PC-3 (cell line): ENCODE measurements around the gene DSP. TPM values are rescaled to one million over a fixed set of nuclear protein-coding genes. Genes with fewer than 3 reads are reported as not detected.

Experiments used
- ATAC-seq: fragments of 200-7000 bp; cut with Tn5 transposase; 2 replicates; pipeline ENCODE4 v1.9.1; 2020; ENCODE audit warnings: mild to moderate bottlenecking, moderate library complexity
- BruUV-seq: library from RNA; stranded (reverse); fragments of 400-500 nt; replicated peaks from 2 replicates; lab custom pipeline; 2021; lab: Mats Ljungman, UMichigan
- CTCF ChIA-PET: fragments of 300-600 bp; sonication (Branson Sonifier 250); formaldehyde crosslinking; loops from one replicate; lab custom pipeline; 2022; ENCODE audit warnings: antibody characterized with exemption; lab: Charles Lee
- POLR2A ChIA-PET: fragments of 300-600 bp; sonication (Branson Sonifier 250); formaldehyde crosslinking; loops from one replicate; lab custom pipeline; 2022; ENCODE audit warnings: antibody characterized with exemption; ENCODE audit not compliant: unreplicated experiment; lab: Charles Lee
- DNase-seq: peaks from one replicate; pipeline ENCODE4 v3.0.0-alpha.2; 2015
- H2AFZ ChIP-seq: fragments of 300-600 bp; sonication (generic); 2 replicates; pipeline ENCODE4 v1.6.0; 2016; ENCODE audit warnings: antibody characterized with exemption, low read length
- H3F3A ChIP-seq: fragments of 300-600 bp; sonication (generic); one replicate; pipeline ENCODE4 v1.6.0; 2017; ENCODE audit warnings: antibody characterized with exemption, low read length, control low read depth, mild to moderate bottlenecking; ENCODE audit not compliant: unreplicated experiment
- H3K27ac ChIP-seq: fragments of 300-600 bp; sonication (generic); 2 replicates; pipeline ENCODE4 v1.5.1; 2016; ENCODE audit warnings: mild to moderate bottlenecking, low read length
- H3K27me3 ChIP-seq: fragments of 300-600 bp; sonication (generic); 2 replicates; pipeline ENCODE4 v1.6.1; 2016; ENCODE audit warnings: low read length, mixed read lengths
- H3K36me3 ChIP-seq: fragments of 300-600 bp; sonication (generic); 2 replicates; pipeline ENCODE4 v1.6.1; 2016; ENCODE audit warnings: low read depth, mixed run types, low read length, mixed read lengths
- H3K4me1 ChIP-seq: fragments of 300-600 bp; sonication (generic); 2 replicates; pipeline ENCODE4 v1.5.1; 2016; ENCODE audit warnings: low read length; ENCODE audit not compliant: insufficient read depth
- H3K4me2 ChIP-seq: fragments of 300-600 bp; sonication (generic); 2 replicates; pipeline ENCODE4 v1.6.0; 2016; ENCODE audit warnings: low read length
- H3K4me3 ChIP-seq: fragments of 300-600 bp; sonication (generic); 2 replicates; pipeline ENCODE4 v1.5.1; 2016; ENCODE audit warnings: mild to moderate bottlenecking, low read length, mixed read lengths
- H3K79me2 ChIP-seq: fragments of 300-600 bp; sonication (generic); 2 replicates; pipeline ENCODE4 v1.6.1; 2017; ENCODE audit warnings: low read length, mixed read lengths
- H3K9ac ChIP-seq: fragments of 300-600 bp; sonication (generic); 2 replicates; pipeline ENCODE4 v1.6.0; 2016; ENCODE audit warnings: mild to moderate bottlenecking, low read length
- H3K9me2 ChIP-seq: fragments of 300-600 bp; sonication (generic); replicated peaks from 2 replicates; pipeline ENCODE4 v1.6.1; 2016; ENCODE audit warnings: mixed run types, low read length, mixed read lengths
- H3K9me3 ChIP-seq: fragments of 300-600 bp; sonication (generic); 2 replicates; pipeline ENCODE4 v1.6.1; 2016; ENCODE audit warnings: low read length, mixed read lengths
- H4K20me1 ChIP-seq: fragments of 300-600 bp; sonication (generic); 2 replicates; pipeline ENCODE4 v1.6.1; 2016; ENCODE audit warnings: low read length, mixed read lengths
- CTCF ChIP-seq: fragments of 300-600 bp; sonication (generic); conservative IDR thresholded peaks from 2 replicates; pipeline ENCODE4 v1.5.1; 2017; ENCODE audit warnings: antibody characterized with exemption, low read depth, mild to moderate bottlenecking, low read length
- EZH2 ChIP-seq: fragments of 300-600 bp; sonication (generic); IDR thresholded peaks from one replicate; pipeline ENCODE4 v1.6.1; 2017; ENCODE audit warnings: antibody characterized with exemption, mild to moderate bottlenecking, low read length; ENCODE audit not compliant: unreplicated experiment
- EZH2phosphoT487 ChIP-seq: fragments of 300-600 bp; sonication (generic); IDR thresholded peaks from 2 replicates; pipeline ENCODE4 v1.6.1; 2018; ENCODE audit warnings: mild to moderate bottlenecking, antibody characterized with exemption, low read length, borderline replicate concordance
- intact Hi-C: fragments of 100-400 bp; cut with micrococcal nuclease; formaldehyde crosslinking; loops from 2 replicates; pipeline ENCODE4 v1.9.0; 2023
- total RNA-seq: library from RNA; depleted of rRNA; stranded (reverse); fragments of >200 nt; gene quantifications from 2 replicates; pipeline ENCODE4 v1.2.3, GENCODE V29; 2014

Gene DSP
- total RNA-seq, 1 experiment from 2014 or later: 54.7 TPM

- no peaks in the 10 kb centered on the region for H3F3A ChIP-seq
- DNase-seq (no peak), ATAC-seq (no peak)
- intact Hi-C loops: no loop called here
- no peak overlapping the region for H3K4me3 ChIP-seq
- POLR2A ChIA-PET: no interaction called here
- no peak overlapping the region for H3K27ac ChIP-seq
- CTCF ChIA-PET: interaction anchor here (0.7 kb wide), 1 partner anchor 312 kb away, joined by 3 read pairs; no protein-coding TSS in a partner anchor
- no peaks in the 10 kb centered on the region for H3K9me2 ChIP-seq
- no peak overlapping the region for H3K9ac ChIP-seq
- BruUV-seq: TSS peak; percentile 14
- no peak overlapping the region for H2AFZ ChIP-seq
- no peaks in the 10 kb centered on the region for H4K20me1 ChIP-seq
- H3K4me1 ChIP-seq: no peaks in the 10 kb centered on the region
- H3K79me2 ChIP-seq: no peaks in the 10 kb centered on the region
- no peaks in the 10 kb centered on the region for H3K9me3 ChIP-seq
- no peak overlapping the region for H3K4me2 ChIP-seq
- H3K27me3 ChIP-seq: no peaks in the 10 kb centered on the region
- peaks cover 85% of the 10 kb centered on the region for H3K36me3 ChIP-seq
- TF ChIP-seq EZH2: no peak
- TF ChIP-seq CTCF: no peak
- TF ChIP-seq EZH2phosphoT487: no peak
Measured at GRCh38 chr6:7579851-7580250, 38.4 kb downstream of the DSP start.

GRCh38 chr6:7580537-7580926 is 39.1 kb downstream of the DSP start:
- Histone ChIP-seq H3K79me2 (no peaks in the 10 kb centered on the region), H3K4me3 (no peak overlapping the region), H2AFZ (no peak overlapping the region), H3K9ac (no peak overlapping the region), H3K36me3 (peaks cover 79% of the 10 kb centered on the region), H3F3A (no peaks in the 10 kb centered on the region), H3K27ac (no peak overlapping the region), H3K4me2 (no peak overlapping the region), H3K9me3 (no peaks in the 10 kb centered on the region), H3K4me1 (no peaks in the 10 kb centered on the region), H3K9me2 (no peaks in the 10 kb centered on the region), H4K20me1 (no peaks in the 10 kb centered on the region), H3K27me3 (no peaks in the 10 kb centered on the region)
- DNase-seq: no peak
- ChIA-PET POLR2A (no interaction called here), CTCF (interaction anchor here (0.7 kb wide), 1 partner anchor 313 kb away, joined by 3 read pairs; no protein-coding TSS in a partner anchor)
- BruUV-seq: no TSS peak
- ATAC-seq: no peak
- intact Hi-C loops: no loop called here
- TF ChIP-seq CTCF (no peak), EZH2 (no peak), EZH2phosphoT487 (no peak)

- BruUV-seq: no TSS peak
- Histone ChIP-seq H3K9ac (no peak overlapping the region), H3K4me2 (no peak overlapping the region), H3K9me2 (no peaks in the 10 kb centered on the region), H3F3A (no peaks in the 10 kb centered on the region), H4K20me1 (no peaks in the 10 kb centered on the region), H3K4me3 (no peak overlapping the region), H3K4me1 (no peaks in the 10 kb centered on the region), H3K79me2 (no peaks in the 10 kb centered on the region), H2AFZ (no peak overlapping the region), H3K27me3 (no peaks in the 10 kb centered on the region), H3K9me3 (no peaks in the 10 kb centered on the region), H3K27ac (no peak overlapping the region), H3K36me3 (peaks cover 73% of the 10 kb centered on the region)
- no peak for TF ChIP-seq CTCF
- no peak for TF ChIP-seq EZH2
- TF ChIP-seq EZH2phosphoT487: no peak
- ATAC-seq: no peak
- DNase-seq: no peak
- intact Hi-C loops: no loop called here
- ChIA-PET POLR2A (no interaction called here), CTCF (no interaction called here)
Measured at GRCh38 chr6:7580927-7581618, 39.6 kb downstream of the DSP start.
